Testis (tissue), 3 donors: Measurements from ENCODE around the gene SCAF11. TPM values are rescaled to one million over a fixed set of nuclear protein-coding genes. Genes with fewer than 3 reads are reported as not detected.

Source experiments
- DNase-seq: peaks from one replicate; pipeline ENCODE4 v3.0.0-alpha.2; 2019
- H3K27ac ChIP-seq, 2 donors: fragments of 200-600 bp; sonication (generic); one replicate each; pipeline ENCODE4 v1.5.1; 2019
- H3K27me3 ChIP-seq: fragments of 200-600 bp; sonication (generic); one replicate; pipeline ENCODE4 v1.5.1; 2019
- H3K36me3 ChIP-seq: fragments of 200-600 bp; sonication (generic); one replicate; pipeline ENCODE4 v1.5.1; 2017; ENCODE audit warnings: low read depth; ENCODE audit errors: missing control alignments
- H3K4me1 ChIP-seq: fragments of 200-600 bp; sonication (generic); one replicate; pipeline ENCODE4 v1.5.1; 2019
- H3K4me3 ChIP-seq, 2 donors: fragments of 200-600 bp; sonication (generic); one replicate each; pipeline ENCODE4 v1.5.1; 2017 to 2019
- H3K9me3 ChIP-seq: fragments of 200-600 bp; sonication (generic); one replicate; pipeline ENCODE4 v1.5.1; 2017
- CTCF ChIP-seq, 3 experiments: fragments of 450-650 bp in 2 of 3; fragments of 200-600 bp in 1 of 3; sonication (generic) in 1 of 3; IDR thresholded peaks; one replicate each; pipeline ENCODE4 v1.5.1; 2016 to 2019; ENCODE audit warnings: antibody characterized with exemption in 3 of 3, mild to moderate bottlenecking in 2 of 3, moderate library complexity in 1 of 3
- POLR2A ChIP-seq: fragments of 450-650 bp; IDR thresholded peaks from one replicate; pipeline ENCODE4 v1.6.1; 2017; ENCODE audit warnings: antibody characterized with exemption, mild to moderate bottlenecking, moderate library complexity
- WGBS, 2 donors: methylation state at CpG; one replicate each; pipeline ENCODE4 v1.1.5; 2018; 5-methylcytosine and 5-hydroxymethylcytosine counted together
- intact Hi-C: fragments of 100-400 bp; cut with DNase I; formaldehyde crosslinking; loops from one replicate; pipeline ENCODE4 v1.15.1; 2023; ENCODE audit warnings: low total_unique reads
- polyA plus RNA-seq: library from polyadenylated mRNA; stranded (reverse); fragments of 350-450 nt; fragmentation: Illumina TruSeq; extraction: RNeasy Lipid Tissue Mini Kit (QIAGEN cat#74804); gene quantifications from one replicate; pipeline ENCODE4 v1.2.3, GENCODE V29; 2014; ENCODE audit warnings: low read depth, low replicate concordance; ENCODE audit not compliant: insufficient read depth
- total RNA-seq, 2 donors: library from RNA; depleted of rRNA; stranded (reverse); fragments of >200 nt; gene quantifications; one replicate each; pipeline ENCODE4 v1.2.3, GENCODE V29; 2016

Gene SCAF11
- total and polyA plus RNA-seq, 3 donors from 2014 or later, result 49.1 to 168 (median 168) TPM

- Histone ChIP-seq H3K4me1 (peaks cover 28% of the 10 kb centered on the region), H3K27ac (no peak overlapping the region), H3K36me3 (no peaks in the 10 kb centered on the region), H3K9me3 (no peaks in the 10 kb centered on the region), H3K4me3 (no peak overlapping the region), H3K27me3 (no peaks in the 10 kb centered on the region)
- 47 to 59% methylated on average over 3 of the region's 3 CpGs for WGBS, 2 donors
- DNase-seq, result no peak
- no peak for TF ChIP-seq CTCF (IDR thresholded peaks at IDR 0.05)
- intact Hi-C loops, result no loop called here
Observed at GRCh38 chr12:45987340-45987727, 3.0 kb downstream of the SCAF11 start.

GRCh38 chr12:45986641-45987339 lies 3.6 kb downstream of the SCAF11 start:
- no peak overlapping the region for H3K27ac ChIP-seq
- TF ChIP-seq CTCF (IDR thresholded peaks at IDR 0.05) (no peak), POLR2A (no peak)
- WGBS, 2 donors, result 76 to 86% methylated on average over 5 of the region's 5 CpGs
- intact Hi-C loops, result no loop called here
- H3K36me3 ChIP-seq, result no peaks in the 10 kb centered on the region
- DNase-seq, result no peak
- peaks cover 25% of the 10 kb centered on the region for H3K4me1 ChIP-seq
- no peaks in the 10 kb centered on the region for H3K9me3 ChIP-seq
- no peaks in the 10 kb centered on the region for H3K27me3 ChIP-seq
- H3K4me3 ChIP-seq, result no peak overlapping the region

GRCh38 chr12:45981075-45981837 lies 9.1 kb downstream of the SCAF11 start:
- H3K27ac ChIP-seq, result no peak overlapping the region
- no peak for DNase-seq
- no peaks in the 10 kb centered on the region for H3K36me3 ChIP-seq
- WGBS, 2 donors, result 76 to 79% methylated on average over 7 of the region's 7 CpGs
- H3K4me1 ChIP-seq, result peaks cover 6% of the 10 kb centered on the region
- no peaks in the 10 kb centered on the region for H3K27me3 ChIP-seq
- intact Hi-C loops, result no loop called here
- H3K9me3 ChIP-seq, result no peaks in the 10 kb centered on the region
- TF ChIP-seq CTCF (IDR thresholded peaks at IDR 0.05) (no peak), POLR2A (no peak)
- no peak overlapping the region for H3K4me3 ChIP-seq

GRCh38 chr12:45980540-45980939 lies 9.8 kb downstream of the SCAF11 start:
- 65 to 85% methylated on average over 1 of the region's 1 CpG for WGBS, 2 donors
- H3K4me3 ChIP-seq, result no peak overlapping the region
- no peak overlapping the region for H3K27ac ChIP-seq
- TF ChIP-seq CTCF (IDR thresholded peaks at IDR 0.05) (no peak), POLR2A (no peak)
- DNase-seq, result no peak
- H3K36me3 ChIP-seq, result no peaks in the 10 kb centered on the region
- H3K4me1 ChIP-seq, result peaks cover 4% of the 10 kb centered on the region
- H3K9me3 ChIP-seq, result no peaks in the 10 kb centered on the region
- intact Hi-C loops, result no loop called here
- no peaks in the 10 kb centered on the region for H3K27me3 ChIP-seq
